Endodermal cell (in vitro differentiated cells): ENCODE data around the gene RAB39B. TPM values are rescaled to one million over a fixed set of nuclear protein-coding genes. Genes with fewer than 3 reads are reported as not detected.

Source experiments
- DNase-seq: peaks from one replicate; pipeline ENCODE4 v3.0.0-alpha.2; 2017
- H3K27ac ChIP-seq: 2 replicates; pipeline ENCODE4 v1.5.1; 2013; ENCODE audit warnings: mild to moderate bottlenecking, low read depth, low read length, moderate library complexity
- H3K27me3 ChIP-seq: 2 replicates; pipeline ENCODE4 v1.6.1; 2013; ENCODE audit warnings: mild to moderate bottlenecking, low read length, moderate library complexity; ENCODE audit not compliant: insufficient read depth, control insufficient read depth, poor library complexity, severe bottlenecking
- H3K36me3 ChIP-seq: 2 replicates; pipeline ENCODE4 v1.7.0; 2013; ENCODE audit warnings: mild to moderate bottlenecking, low read length, moderate library complexity; ENCODE audit not compliant: control insufficient read depth, insufficient read depth
- H3K4me1 ChIP-seq: one replicate; pipeline ENCODE4 v1.7.0; 2013; ENCODE audit warnings: low read length; ENCODE audit not compliant: control insufficient read depth, insufficient read depth
- H3K4me3 ChIP-seq: 2 replicates; pipeline ENCODE4 v1.5.1; 2013; ENCODE audit warnings: mild to moderate bottlenecking, low read length, moderate library complexity
- H3K9ac ChIP-seq: 2 replicates; pipeline ENCODE4 v1.6.1; 2013; ENCODE audit warnings: mild to moderate bottlenecking, low read length, moderate library complexity; ENCODE audit not compliant: poor library complexity, severe bottlenecking; ENCODE audit errors: extremely low read depth
- H3K9me3 ChIP-seq: 2 replicates; pipeline ENCODE4 v1.6.1; 2013; ENCODE audit warnings: mild to moderate bottlenecking, low read length, moderate library complexity; ENCODE audit not compliant: control insufficient read depth
- H3K27ac Mint-ChIP-seq: 2 replicates; pipeline ENCODE4 v1.8.0; 2020; ENCODE audit warnings: mixed read lengths
- H3K27me3 Mint-ChIP-seq: 2 replicates; pipeline ENCODE4 v1.8.0; 2021; ENCODE audit warnings: mild to moderate bottlenecking, mixed read lengths; ENCODE audit not compliant: insufficient read depth
- H3K36me3 Mint-ChIP-seq: 2 replicates; pipeline ENCODE4 v1.8.0; 2020; ENCODE audit warnings: low read depth, mixed read lengths
- H3K4me1 Mint-ChIP-seq: 2 replicates; pipeline ENCODE4 v1.8.0; 2020; ENCODE audit warnings: mixed read lengths
- H3K4me3 Mint-ChIP-seq: 2 replicates; pipeline ENCODE4 v1.8.0; 2020; ENCODE audit warnings: mild to moderate bottlenecking, moderate library complexity, mixed read lengths
- H3K9me3 Mint-ChIP-seq: 2 replicates; pipeline ENCODE4 v1.8.0; 2020; ENCODE audit warnings: mild to moderate bottlenecking, mixed read lengths
- WGBS, 2 experiments: methylation state at CpG; one replicate each; pipeline versions ENCODE4 v1.1.5 to v1.1.7; 2013; ENCODE audit warnings: missing lambda C conversion rate in 2 of 2, mixed read lengths in 1 of 2; ENCODE audit not compliant: insufficient coverage in 1 of 2, insufficient read length in 1 of 2; 5-methylcytosine and 5-hydroxymethylcytosine counted together
- total RNA-seq, 2 donors: library from RNA; stranded (reverse); fragmentation: NEBNext Ultra II Directional in 1 of 2; extraction: Animal tissue kit (Norgen Biotek cat#: 25700) in 1 of 2; gene quantifications; 2 replicates in 1 of 2; 3 replicates in 1 of 2; pipeline ENCODE4 v1.2.1, GENCODE V29; 2021
- TF ChIP-seq, protein P1 (sequence below): fragments of 200-600 bp; sonication (generic); conservative IDR thresholded peaks from 2 replicates; pipeline ENCODE4 v1.5.0; 2021; ENCODE audit warnings: antibody characterized with exemption, mild to moderate bottlenecking

The RAB39B gene
- total RNA-seq, 2 donors from 2014 or later: 3.7 to 5.1 TPM

DNA sequence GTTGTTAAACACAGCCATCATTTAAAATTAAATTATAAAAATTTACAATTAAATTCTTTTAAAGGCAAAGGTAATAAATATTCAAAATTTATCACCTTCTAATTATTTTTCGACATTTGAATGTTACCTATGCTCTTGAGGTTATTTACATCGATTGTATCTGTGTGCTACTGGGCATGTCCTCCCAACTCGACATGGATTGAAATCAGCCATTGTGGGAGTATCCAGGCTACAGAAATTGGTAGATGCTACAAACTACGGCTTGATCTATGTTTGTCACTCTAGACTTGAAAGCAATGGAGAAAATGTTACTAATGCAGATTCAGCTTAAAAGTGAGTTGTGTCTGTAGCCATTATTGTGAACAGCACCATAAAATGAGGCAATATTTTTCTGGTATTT lies 50.6 kb downstream of the RAB39B start:
- H3K4me1 Mint-ChIP-seq: peaks cover 17% of the 10 kb centered on the region
- no peaks in the 10 kb centered on the region for H3K9me3 ChIP-seq
- H3K27me3 Mint-ChIP-seq: peaks cover 15% of the 10 kb centered on the region
- no peak for DNase-seq
- no peaks in the 10 kb centered on the region for H3K27me3 ChIP-seq
- WGBS, 2 experiments: 90% methylated on average over 4 of the region's 4 CpGs; no CpG with 5 or more reads in 1 of the 2 experiments
- peaks cover 42% of the 10 kb centered on the region for H3K9me3 Mint-ChIP-seq
- H3K9ac ChIP-seq: no peak overlapping the region
- peaks cover 3% of the 10 kb centered on the region for H3K4me1 ChIP-seq
- TF ChIP-seq, protein P1, sequence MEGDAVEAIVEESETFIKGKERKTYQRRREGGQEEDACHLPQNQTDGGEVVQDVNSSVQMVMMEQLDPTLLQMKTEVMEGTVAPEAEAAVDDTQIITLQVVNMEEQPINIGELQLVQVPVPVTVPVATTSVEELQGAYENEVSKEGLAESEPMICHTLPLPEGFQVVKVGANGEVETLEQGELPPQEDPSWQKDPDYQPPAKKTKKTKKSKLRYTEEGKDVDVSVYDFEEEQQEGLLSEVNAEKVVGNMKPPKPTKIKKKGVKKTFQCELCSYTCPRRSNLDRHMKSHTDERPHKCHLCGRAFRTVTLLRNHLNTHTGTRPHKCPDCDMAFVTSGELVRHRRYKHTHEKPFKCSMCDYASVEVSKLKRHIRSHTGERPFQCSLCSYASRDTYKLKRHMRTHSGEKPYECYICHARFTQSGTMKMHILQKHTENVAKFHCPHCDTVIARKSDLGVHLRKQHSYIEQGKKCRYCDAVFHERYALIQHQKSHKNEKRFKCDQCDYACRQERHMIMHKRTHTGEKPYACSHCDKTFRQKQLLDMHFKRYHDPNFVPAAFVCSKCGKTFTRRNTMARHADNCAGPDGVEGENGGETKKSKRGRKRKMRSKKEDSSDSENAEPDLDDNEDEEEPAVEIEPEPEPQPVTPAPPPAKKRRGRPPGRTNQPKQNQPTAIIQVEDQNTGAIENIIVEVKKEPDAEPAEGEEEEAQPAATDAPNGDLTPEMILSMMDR: no peak
- H3K36me3 Mint-ChIP-seq: no peaks in the 10 kb centered on the region
- H3K4me3 Mint-ChIP-seq: no peak overlapping the region
- no peak overlapping the region for H3K4me3 ChIP-seq
- no peaks in the 10 kb centered on the region for H3K36me3 ChIP-seq
- H3K27ac Mint-ChIP-seq: no peak overlapping the region
- H3K27ac ChIP-seq: no peak overlapping the region

DNA sequence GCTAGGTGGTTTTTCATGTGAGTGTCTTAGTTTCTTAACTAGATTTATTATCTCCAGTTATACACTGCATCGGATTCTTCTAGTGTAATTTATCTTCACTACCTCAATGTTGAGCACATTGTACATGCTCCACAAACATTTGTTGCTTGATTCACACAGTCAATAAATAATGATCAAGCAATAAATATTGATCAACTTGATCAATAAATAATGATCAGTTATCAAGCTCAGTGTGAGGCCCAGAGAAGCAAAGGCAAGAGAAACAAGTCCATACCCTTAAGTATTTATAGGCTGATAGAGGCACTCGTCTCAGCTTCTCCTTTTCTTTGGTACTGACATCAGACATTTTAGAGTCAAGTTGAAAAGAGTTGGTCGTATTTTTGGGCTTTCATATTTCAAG lies 53.1 kb downstream of the RAB39B start:
- Histone ChIP-seq H3K27me3 (peaks cover 5% of the 10 kb centered on the region), H3K36me3 (no peaks in the 10 kb centered on the region), H3K4me1 (peaks cover 3% of the 10 kb centered on the region), H3K9me3 (no peaks in the 10 kb centered on the region), H3K4me3 (no peak overlapping the region), H3K9ac (no peak overlapping the region), H3K27ac (no peak overlapping the region)
- H3K9me3 Mint-ChIP-seq: peaks cover 39% of the 10 kb centered on the region
- H3K27ac Mint-ChIP-seq: no peak overlapping the region
- H3K4me1 Mint-ChIP-seq: peaks cover 10% of the 10 kb centered on the region
- no peaks in the 10 kb centered on the region for H3K36me3 Mint-ChIP-seq
- H3K4me3 Mint-ChIP-seq: no peak overlapping the region
- H3K27me3 Mint-ChIP-seq: peaks cover 30% of the 10 kb centered on the region
- 67% methylated on average over 2 of the region's 3 CpGs; no CpG with 5 or more reads in 1 of the 2 experiments for WGBS, 2 experiments
- DNase-seq: no peak
- TF ChIP-seq, protein P1: no peak

Other genes with a start within 250 kb of the RAB39B start
- gene F8, start 241.8 kb downstream of the RAB39B start, total RNA-seq: 1 to 10 TPM; 5.5 to 6.0 TPM
- 10 to 100 TPM; 68.3 to 71.4 TPM for gene FUNDC2, start 237.6 kb downstream of the RAB39B start, total RNA-seq
- gene CMC4, start 193.4 kb downstream of the RAB39B start, total RNA-seq: 1 to 10 TPM; 5.2 to 8.3 TPM
- 10 to 100 TPM; 12.6 to 17.4 TPM for gene MTCP1, start 193.4 kb downstream of the RAB39B start, total RNA-seq
- 10 to 100 TPM; 21.9 to 22.8 TPM for gene BRCC3, start 193.0 kb downstream of the RAB39B start, total RNA-seq
- 10 to 100 TPM; 83.5 to 97.0 TPM for gene VBP1, start 48.0 kb downstream of the RAB39B start, total RNA-seq
- gene CLIC2, start 70.1 kb upstream of the RAB39B start, total RNA-seq: 1 to 10 TPM in 1 of 2 donors, under 1 TPM in 1; 0.64 to 1.0 TPM
- not detected for gene F8A2, start 117.6 kb upstream of the RAB39B start, total RNA-seq
- gene F8A3, start 194.1 kb upstream of the RAB39B start, total RNA-seq: 1 to 10 TPM in 1 of 2 donors, under 1 TPM in 1; 0.29 to 5.4 TPM